Muscle layer of colon (tissue), 2 donors: Measurements from ENCODE around the gene RUNX1.
"Not testable (repeated sequence)": the region's sequence is repeated elsewhere in the genome, so short reads cannot be mapped to it uniquely, and the experiment has no call there.

Experiments used
- H3K27ac ChIP-seq: one replicate; pipeline ENCODE4 v1.7.0; 2013; ENCODE audit warnings: low read depth, mild to moderate bottlenecking, low read length, moderate library complexity
- H3K27me3 ChIP-seq, 2 donors: one replicate each; pipeline ENCODE4 v1.7.0; 2013; ENCODE audit warnings: low read length in 2 of 2, mild to moderate bottlenecking in 2 of 2; ENCODE audit not compliant: insufficient read depth in 2 of 2, control insufficient read depth in 1 of 2
- H3K36me3 ChIP-seq: one replicate; pipeline ENCODE4 v1.7.0; 2013; ENCODE audit warnings: mild to moderate bottlenecking, low read length; ENCODE audit not compliant: insufficient read depth
- H3K4me1 ChIP-seq: one replicate; pipeline ENCODE4 v1.7.0; 2013; ENCODE audit warnings: mild to moderate bottlenecking, low read length; ENCODE audit not compliant: insufficient read depth
- H3K4me3 ChIP-seq, 2 donors: one replicate each; pipeline ENCODE4 v1.7.0; 2013; ENCODE audit warnings: low read length in 2 of 2, low read depth in 1 of 2, mild to moderate bottlenecking in 1 of 2, moderate library complexity in 1 of 2
- H3K9ac ChIP-seq: one replicate; pipeline ENCODE4 v1.7.0; 2013; ENCODE audit warnings: low read length
- H3K9me3 ChIP-seq: one replicate; pipeline ENCODE4 v1.7.0; 2013; ENCODE audit warnings: mild to moderate bottlenecking, low read length
- donor health status: abdominal sarcoma.
- donor health status: Adenocarcinoma of cecum.

The RUNX1 gene

GRCh38 chr21:34996304-34997101 is 52.6 kb downstream of the RUNX1 start:
- no peak overlapping the region for H3K27ac ChIP-seq
- H3K9ac ChIP-seq = no peak overlapping the region
- H3K9me3 ChIP-seq = no peaks in the 10 kb centered on the region
- no peaks in the 10 kb centered on the region for H3K36me3 ChIP-seq
- H3K27me3 ChIP-seq = no peaks in the 10 kb centered on the region
- H3K4me3 ChIP-seq = no peak overlapping the region
- H3K4me1 ChIP-seq = peaks cover 27% of the 10 kb centered on the region

- no peak overlapping the region for H3K27ac ChIP-seq
- no peaks in the 10 kb centered on the region for H3K36me3 ChIP-seq
- H3K4me3 ChIP-seq = no peak overlapping the region
- no peaks in the 10 kb centered on the region for H3K27me3 ChIP-seq
- peaks cover 27% of the 10 kb centered on the region for H3K4me1 ChIP-seq
- H3K9ac ChIP-seq = no peak overlapping the region
- H3K9me3 ChIP-seq = no peaks in the 10 kb centered on the region
Observed at GRCh38 chr21:34995979-34996303, 53.2 kb downstream of the RUNX1 start.

GRCh38 chr21:34994766-34995631 is 54.1 kb downstream of the RUNX1 start:
- Histone ChIP-seq H3K36me3 (no peaks in the 10 kb centered on the region), H3K27me3 (no peaks in the 10 kb centered on the region), H3K4me1 (peaks cover 27% of the 10 kb centered on the region), H3K4me3 (no peak overlapping the region), H3K9ac (no peak overlapping the region), H3K27ac (no peak overlapping the region), H3K9me3 (no peaks in the 10 kb centered on the region)

- H3K36me3 ChIP-seq, H3K27ac ChIP-seq: not testable (repeated sequence)
- H3K4me1 ChIP-seq = peaks cover 19% of the 10 kb centered on the region
Observed at GRCh38 chr21:34993521-34993921, 55.6 kb downstream of the RUNX1 start.

GRCh38 chr21:34992736-34993398 is 56.2 kb downstream of the RUNX1 start:
- Histone ChIP-seq H3K27me3 (no peaks in the 10 kb centered on the region), H3K27ac (no peak overlapping the region), H3K36me3 (no peaks in the 10 kb centered on the region), H3K9me3 (no peaks in the 10 kb centered on the region), H3K4me3 (no peak overlapping the region), H3K4me1 (peaks cover 19% of the 10 kb centered on the region), H3K9ac (no peak overlapping the region)

More at GRCh38 chr21:34993521-34993921, 55.6 kb downstream of the RUNX1 start:
- not testable (repeated sequence) for H3K4me3 ChIP-seq, H3K27me3 ChIP-seq, H3K9me3 ChIP-seq, H3K9ac ChIP-seq

- Histone ChIP-seq H3K36me3 (no peaks in the 10 kb centered on the region), H3K27ac (no peak overlapping the region), H3K9me3 (no peaks in the 10 kb centered on the region), H3K4me3 (no peak overlapping the region), H3K9ac (no peak overlapping the region), H3K4me1 (peaks cover 13% of the 10 kb centered on the region), H3K27me3 (no peaks in the 10 kb centered on the region)
Observed at GRCh38 chr21:34992180-34992579, 56.9 kb downstream of the RUNX1 start.

GRCh38 chr21:34991366-34991957 is 57.6 kb downstream of the RUNX1 start:
- Histone ChIP-seq H3K27me3 (no peaks in the 10 kb centered on the region), H3K9ac (no peak overlapping the region), H3K4me1 (peaks cover 6% of the 10 kb centered on the region), H3K9me3 (no peaks in the 10 kb centered on the region), H3K36me3 (no peaks in the 10 kb centered on the region), H3K27ac (no peak overlapping the region), H3K4me3 (no peak overlapping the region)

GRCh38 chr21:34990842-34991241 is 58.3 kb downstream of the RUNX1 start:
- Histone ChIP-seq H3K4me3 (no peak overlapping the region), H3K9ac (no peak overlapping the region), H3K27me3 (no peaks in the 10 kb centered on the region), H3K4me1 (no peaks in the 10 kb centered on the region), H3K36me3 (no peaks in the 10 kb centered on the region), H3K9me3 (no peaks in the 10 kb centered on the region), H3K27ac (no peak overlapping the region)

- Histone ChIP-seq H3K9ac (no peak overlapping the region), H3K4me3 (no peak overlapping the region), H3K27me3 (no peaks in the 10 kb centered on the region), H3K27ac (no peak overlapping the region), H3K36me3 (no peaks in the 10 kb centered on the region), H3K9me3 (no peaks in the 10 kb centered on the region), H3K4me1 (no peaks in the 10 kb centered on the region)
Observed at GRCh38 chr21:34989337-34990151, 59.6 kb downstream of the RUNX1 start.

- H3K9ac ChIP-seq = no peak overlapping the region
- no peaks in the 10 kb centered on the region for H3K4me1 ChIP-seq
- no peaks in the 10 kb centered on the region for H3K36me3 ChIP-seq
- no peaks in the 10 kb centered on the region for H3K27me3 ChIP-seq
- H3K9me3 ChIP-seq = no peaks in the 10 kb centered on the region
- no peak overlapping the region for H3K4me3 ChIP-seq
- no peak overlapping the region for H3K27ac ChIP-seq
Observed at GRCh38 chr21:34988625-34989024, 60.5 kb downstream of the RUNX1 start.
